Psoas muscle (tissue), 8 donors: Measurements from ENCODE around the gene STK26. TPM values are rescaled to one million over a fixed set of nuclear protein-coding genes. Genes with fewer than 3 reads are reported as not detected.

Source experiments
- ATAC-seq, 4 donors: fragments of 200-7000 bp; cut with Tn5 transposase; one replicate each; pipeline ENCODE4 v1.9.1; 2020; ENCODE audit warnings: moderate library complexity in 3 of 4, mild to moderate bottlenecking in 2 of 4
- DNase-seq, 2 donors: peaks; one replicate each; pipeline ENCODE4 v3.0.0-alpha.2; 2020
- H3K27ac ChIP-seq: fragments of 200-600 bp; one replicate; pipeline ENCODE4 v1.8.0; 2022
- H3K27me3 ChIP-seq, 3 donors: fragments of 200-600 bp in 1 of 3; one replicate each; pipeline versions ENCODE4 v1.6.1 to v1.8.0; 2013 to 2022; ENCODE audit warnings: low read length in 2 of 3, mild to moderate bottlenecking in 2 of 3, moderate library complexity in 1 of 3; ENCODE audit not compliant: insufficient read depth in 3 of 3
- H3K36me3 ChIP-seq, 2 donors: fragments of 200-600 bp in 1 of 2; one replicate each; pipeline versions ENCODE4 v1.6.1 to v1.8.0; 2013 to 2022; ENCODE audit warnings: low read depth in 1 of 2, mild to moderate bottlenecking in 1 of 2, moderate library complexity in 1 of 2; ENCODE audit not compliant: insufficient read depth in 1 of 2
- H3K4me1 ChIP-seq: fragments of 200-600 bp; one replicate; pipeline ENCODE4 v1.8.0; 2022
- H3K4me3 ChIP-seq: fragments of 200-600 bp; one replicate; pipeline ENCODE4 v1.8.0; 2022; ENCODE audit warnings: mild to moderate bottlenecking
- H3K9me3 ChIP-seq: fragments of 200-600 bp; one replicate; pipeline ENCODE4 v1.8.0; 2022
- CTCF ChIP-seq: fragments of 200-600 bp; IDR thresholded peaks from one replicate; pipeline ENCODE4 v1.8.0; 2022; ENCODE audit warnings: antibody characterized with exemption
- WGBS, 3 donors: extraction: QIAGEN DNeasy Blood & Tissue Kit; methylation state at CpG; one replicate each; pipeline versions ENCODE4 v1.1.6 to v1.1.7; 2013; 5-methylcytosine and 5-hydroxymethylcytosine counted together
- intact Hi-C, 2 donors: fragments of 100-400 bp; cut with DNase I; formaldehyde crosslinking; loops; one replicate each; pipeline versions ENCODE4 v1.11.0 to v1.14.2; 2022
- long read RNA-seq, 2 donors: library from polyadenylated mRNA; unstranded; transcript quantifications; one replicate each; pipeline ENCODE4 v2.0.0, GENCODE V29; 2021
- polyA plus RNA-seq, 3 donors: library from polyadenylated mRNA; stranded (reverse); fragments of 200-250 nt; gene quantifications; one replicate each; pipeline ENCODE4 v1.2.3, GENCODE V29; 2013
- total RNA-seq, 4 donors: library from RNA; stranded (reverse); fragmentation: NEBNext Ultra II Directional in 2 of 4; extraction: Animal tissue kit (Norgen Biotek cat#: 25700) in 2 of 4; gene quantifications; one replicate each; pipeline versions ENCODE4 v1.2.1 to v1.2.4, GENCODE V29; 2021 to 2023
- donor health status: healthy with polysubstance abuse.
- donor health status: DM: no; HTN: no; CAD: no; lungs with moderate emphysema.
- donor health status: Bipolar disorder and iron deficiency.
- donor health status: healthy.
- donor health status: DM: yes; HTN: yes; CAD: no.
- donor health status: DM: no; HTN: no; CAD: no.
- donor health status: DM: no; HTN: no; CAD: no.
- donor health status: DM: yes; HTN: yes; CAD: no.

STK26 gene
- total RNA-seq (under 1 TPM; 0.42 to 0.79 (median 0.66) TPM), polyA plus RNA-seq (under 1 TPM; 0.25 to 0.44 (median 0.31) TPM)
- long read RNA-seq, donor 1, result 0 reads
- long read RNA-seq, donor 2, result 0 reads

- intact Hi-C loops, result no loop called here
- DNase-seq, result peak; percentile 61 to 77
- WGBS, 3 donors, result 1 to 21% (median 1%) methylated on average over 22 to 73 of the region's 73 CpGs
- Histone ChIP-seq H3K36me3 (no peaks in the 10 kb centered on the region), H3K4me1 (no peaks in the 10 kb centered on the region), H3K27ac (no peak within 1 kb of the TSS), H3K9me3 (no peaks in the 10 kb centered on the region), H3K27me3 (peaks cover 0 to 44% (median 0%) of the 10 kb centered on the region in 3 donors), H3K4me3 (peak within 1 kb of the TSS; percentile 68)
- ATAC-seq, result peak; percentile 55 to 90 (median 78)
- TF ChIP-seq CTCF, result no peak
These were observed at the start of gene STK26 for GRCh38 chrX:132022967-132023895. STK26 (plus strand) TSS chrX:132023302; CDS start chrX:132023618, 316 bp downstream.

DNA sequence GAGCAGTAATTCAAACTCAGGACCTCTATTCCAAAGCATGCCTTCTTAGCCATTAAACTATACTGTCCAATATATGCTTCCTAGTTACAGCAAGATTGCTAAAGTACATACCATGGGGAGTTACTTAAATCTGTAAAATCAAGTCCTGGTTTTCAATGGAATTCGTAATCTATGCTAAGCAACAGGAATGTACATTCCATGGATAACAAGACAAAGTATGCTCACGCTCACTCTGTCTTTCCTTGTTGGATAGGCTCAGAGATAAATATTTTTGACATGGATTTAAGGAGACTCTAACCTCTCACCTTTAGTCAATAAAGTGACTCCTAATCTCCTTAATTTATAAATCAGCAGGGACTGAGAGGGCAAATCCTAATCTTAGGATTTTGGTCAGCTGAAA is 47.3 kb upstream of the STK26 start:
- intact Hi-C loops, result no loop called here
- Histone ChIP-seq H3K27me3 (no peaks in the 10 kb centered on the region), H3K36me3 (no peaks in the 10 kb centered on the region), H3K4me1 (no peaks in the 10 kb centered on the region), H3K27ac (no peak overlapping the region), H3K9me3 (no peaks in the 10 kb centered on the region), H3K4me3 (no peak overlapping the region)
- DNase-seq (no peak), ATAC-seq (no peak)
- WGBS, 3 donors, result 50 to 63% (median 55%) methylated on average over 2 of the region's 2 CpGs
- TF ChIP-seq CTCF, result no peak

DNA sequence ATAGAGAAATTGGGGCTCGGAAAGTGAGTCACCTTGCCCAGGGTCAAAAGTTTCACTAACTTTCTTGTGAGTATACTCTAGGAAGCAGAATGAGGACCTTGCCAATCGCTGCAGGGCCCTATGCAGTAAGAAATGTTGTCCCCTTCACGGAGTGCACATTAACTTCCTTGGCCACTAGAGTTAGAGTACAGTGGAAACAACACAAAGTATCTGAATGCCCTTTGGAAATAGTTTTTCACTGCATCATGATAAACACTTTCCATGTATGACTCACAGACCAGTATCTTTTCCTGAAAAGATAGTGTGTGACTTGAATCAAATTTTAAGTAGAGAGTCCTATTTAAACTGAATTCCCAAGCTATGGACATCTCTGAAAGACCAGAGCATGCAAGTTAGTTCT is 45.5 kb upstream of the STK26 start:
- peaks cover 0 to 10% (median 0%) of the 10 kb centered on the region in 3 donors for H3K27me3 ChIP-seq
- no peak for ATAC-seq
- intact Hi-C loops, result no loop called here
- H3K9me3 ChIP-seq, result no peaks in the 10 kb centered on the region
- no peak overlapping the region for H3K4me3 ChIP-seq
- no peak for TF ChIP-seq CTCF
- DNase-seq, result no peak
- H3K27ac ChIP-seq, result no peak overlapping the region
- WGBS, 3 donors, result 73 to 91% (median 88%) methylated on average over 3 of the region's 3 CpGs
- H3K4me1 ChIP-seq, result no peaks in the 10 kb centered on the region
- H3K36me3 ChIP-seq, result no peaks in the 10 kb centered on the region

DNA sequence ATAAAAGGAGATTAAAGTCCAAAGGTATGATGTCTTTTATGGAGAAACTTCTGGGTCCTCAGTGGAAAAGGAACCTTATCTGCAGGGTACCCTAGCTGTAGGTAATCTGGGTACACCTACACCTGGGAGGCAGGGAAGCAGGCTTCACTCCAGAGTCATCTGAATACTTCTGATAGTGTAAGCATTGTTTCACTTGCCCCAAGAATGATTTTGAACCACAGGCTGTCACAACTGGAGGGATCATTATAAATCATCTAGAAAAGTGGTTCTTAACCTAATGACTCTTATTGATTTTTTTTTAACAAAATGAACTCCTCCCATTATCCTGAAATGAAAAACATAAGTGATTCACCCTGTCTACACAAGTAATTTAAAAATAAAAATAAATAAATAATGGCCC is 44.0 kb upstream of the STK26 start:
- ATAC-seq (no peak), DNase-seq (no peak)
- no peak overlapping the region for H3K4me3 ChIP-seq
- no peak for TF ChIP-seq CTCF
- no peaks in the 10 kb centered on the region for H3K9me3 ChIP-seq
- H3K27ac ChIP-seq, result no peak overlapping the region
- intact Hi-C loops, result no loop called here
- no peaks in the 10 kb centered on the region for H3K36me3 ChIP-seq
- no peaks in the 10 kb centered on the region for H3K4me1 ChIP-seq
- H3K27me3 ChIP-seq, result peaks cover 0 to 10% (median 0%) of the 10 kb centered on the region in 3 donors
